LNCaP clone FGC (cell line): ENCODE results near the gene CHCT1.

Experiments
- DNase-seq: peaks from one replicate; pipeline ENCODE4 v3.0.0-alpha.2; 2011; ENCODE audit warnings: low read depth
- H3K4me3 ChIP-seq: 2 replicates; pipeline ENCODE4 v1.5.1; 2011; ENCODE audit warnings: mild to moderate bottlenecking, low read depth, low read length, control low read depth
- TF ChIP-seq, protein P1 (sequence below): IDR thresholded peaks from 2 replicates; pipeline ENCODE4 v1.5.1; 2012; ENCODE audit warnings: mild to moderate bottlenecking; ENCODE audit not compliant: control insufficient read depth, insufficient read depth; ENCODE audit errors: extremely low read depth

Gene CHCT1

DNA sequence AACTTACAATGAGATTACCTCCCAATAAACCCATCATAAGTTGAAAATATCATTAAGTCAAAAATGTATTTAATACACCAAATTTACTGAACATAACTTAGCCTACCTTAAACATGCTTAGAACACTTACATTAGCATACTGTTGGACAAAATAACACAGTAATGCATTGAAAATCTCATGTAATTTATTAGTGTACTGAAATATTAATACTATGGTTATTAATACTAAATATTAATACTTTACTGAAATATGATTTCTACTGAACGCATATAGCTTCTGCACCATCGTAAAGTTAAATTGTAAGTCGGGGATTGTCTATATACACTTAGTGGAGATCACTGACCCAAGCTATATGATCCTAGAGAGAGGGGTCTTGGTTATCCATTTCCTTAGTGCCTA lies 34.6 kb upstream of the CHCT1 start:
- DNase-seq: no peak
- TF ChIP-seq, protein P1, sequence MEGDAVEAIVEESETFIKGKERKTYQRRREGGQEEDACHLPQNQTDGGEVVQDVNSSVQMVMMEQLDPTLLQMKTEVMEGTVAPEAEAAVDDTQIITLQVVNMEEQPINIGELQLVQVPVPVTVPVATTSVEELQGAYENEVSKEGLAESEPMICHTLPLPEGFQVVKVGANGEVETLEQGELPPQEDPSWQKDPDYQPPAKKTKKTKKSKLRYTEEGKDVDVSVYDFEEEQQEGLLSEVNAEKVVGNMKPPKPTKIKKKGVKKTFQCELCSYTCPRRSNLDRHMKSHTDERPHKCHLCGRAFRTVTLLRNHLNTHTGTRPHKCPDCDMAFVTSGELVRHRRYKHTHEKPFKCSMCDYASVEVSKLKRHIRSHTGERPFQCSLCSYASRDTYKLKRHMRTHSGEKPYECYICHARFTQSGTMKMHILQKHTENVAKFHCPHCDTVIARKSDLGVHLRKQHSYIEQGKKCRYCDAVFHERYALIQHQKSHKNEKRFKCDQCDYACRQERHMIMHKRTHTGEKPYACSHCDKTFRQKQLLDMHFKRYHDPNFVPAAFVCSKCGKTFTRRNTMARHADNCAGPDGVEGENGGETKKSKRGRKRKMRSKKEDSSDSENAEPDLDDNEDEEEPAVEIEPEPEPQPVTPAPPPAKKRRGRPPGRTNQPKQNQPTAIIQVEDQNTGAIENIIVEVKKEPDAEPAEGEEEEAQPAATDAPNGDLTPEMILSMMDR: no peak
- H3K4me3 ChIP-seq: no peak overlapping the region

DNA sequence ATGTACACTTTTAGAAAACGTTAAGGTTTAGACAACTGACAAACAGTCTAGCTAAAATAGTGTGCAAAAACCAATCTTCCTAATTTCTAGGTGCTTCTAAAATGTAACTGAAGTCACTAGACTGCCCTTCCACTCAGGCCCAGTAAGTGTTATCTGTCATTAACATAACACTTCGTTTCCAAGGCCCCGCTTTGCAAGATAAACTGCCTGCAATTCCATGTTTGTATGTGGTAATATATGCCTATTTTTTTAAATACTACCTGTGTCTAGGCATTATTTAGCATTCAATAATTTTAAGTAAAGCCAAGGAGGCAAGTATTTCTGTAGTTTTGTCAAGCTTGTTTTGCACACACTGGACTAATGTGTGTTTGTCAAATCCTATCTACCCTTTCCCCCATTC lies 33.5 kb upstream of the CHCT1 start:
- no peak overlapping the region for H3K4me3 ChIP-seq
- DNase-seq: no peak
- TF ChIP-seq, protein P1: no peak

GRCh38 chr17:60390186-60390585 lies 32.1 kb upstream of the CHCT1 start:
- TF ChIP-seq, protein P1: no peak
- DNase-seq: no peak
- peak overlapping the region; percentile 81 for H3K4me3 ChIP-seq

- peak overlapping the region; percentile 81 for H3K4me3 ChIP-seq
- TF ChIP-seq, protein P1: no peak
- no peak for DNase-seq
Measured at GRCh38 chr17:60390925-60391470, 31.3 kb upstream of the CHCT1 start.

GRCh38 chr17:60391471-60392041 lies 30.7 kb upstream of the CHCT1 start:
- TF ChIP-seq, protein P1: no peak
- DNase-seq: no peak
- peak overlapping the region; percentile 81 for H3K4me3 ChIP-seq

GRCh38 chr17:60392042-60392844 lies 30.0 kb upstream of the CHCT1 start, which contains the start of gene USP32:
USP32 (minus strand) TSS chr17:60392133; CDS start chr17:60391939, 194 bp downstream.
- TF ChIP-seq, protein P1: no peak
- peak within 1 kb of the TSS; percentile 81 for H3K4me3 ChIP-seq
- peak; percentile 91 for DNase-seq
